Tibial nerve (tissue), 3 donors: ENCODE measurements around the gene NDRG2.

Experiments used
- CTCF ChIP-seq, 5 experiments: fragments of 200-600 bp in 3 of 5; fragments of 450-650 bp in 2 of 5; sonication (generic) in 3 of 5; IDR thresholded peaks; one replicate each; pipeline ENCODE4 v1.5.1; 2016 to 2019; ENCODE audit warnings: antibody characterized with exemption in 5 of 5, mild to moderate bottlenecking in 3 of 5, moderate library complexity in 2 of 5
- POLR2A ChIP-seq, 2 donors: fragments of 450-650 bp; IDR thresholded peaks; one replicate each; pipeline ENCODE4 v1.6.1; 2017; ENCODE audit warnings: antibody characterized with exemption in 2 of 2, mild to moderate bottlenecking in 2 of 2, moderate library complexity in 2 of 2

- TF ChIP-seq POLR2A (IDR thresholded peaks at IDR 0.05) (no peak), CTCF (IDR thresholded peaks at IDR 0.05) (no peak)
Measured at GRCh38 chr14:20988717-20989470, 36.0 kb downstream of the NDRG2 start.
